Activated B cell treated with CpG ODN at 0.5 μM for 24 hours (primary cell): ENCODE measurements around the gene GPR176. TPM values are rescaled to one million over a fixed set of nuclear protein-coding genes. Genes with fewer than 3 reads are reported as not detected.
A peak's percentile ranks its signal among the peaks of the same experiment; 100 is the strongest.

Experiments
- ATAC-seq: fragments of 200-7000 bp; cut with Tn5 transposase; one replicate; pipeline ENCODE4 v1.10.0; 2021; ENCODE audit warnings: low read depth, mild to moderate bottlenecking, moderate library complexity
- CTCF ChIA-PET: fragments of 350-600 bp; sonication (Branson Sonifier 250); formaldehyde crosslinking; loops from one replicate; lab custom pipeline; 2021; ENCODE audit warnings: antibody characterized with exemption; lab: Charles Lee
- POLR2A ChIA-PET: fragments of 350-600 bp; sonication (Branson Sonifier 250); formaldehyde crosslinking; loops from one replicate; lab custom pipeline; 2021; ENCODE audit warnings: antibody characterized with exemption; lab: Charles Lee
- DNase-seq: peaks from one replicate; pipeline ENCODE4 v3.0.0; 2022
- H3K27ac Mint-ChIP-seq: one replicate; pipeline ENCODE4 v1.8.0; 2020; ENCODE audit warnings: mixed read lengths
- H3K27me3 Mint-ChIP-seq: one replicate; pipeline ENCODE4 v1.8.0; 2021; ENCODE audit warnings: mixed read lengths
- H3K36me3 Mint-ChIP-seq: one replicate; pipeline ENCODE4 v1.8.0; 2021; ENCODE audit warnings: low read depth, mixed read lengths
- H3K4me1 Mint-ChIP-seq: one replicate; pipeline ENCODE4 v1.8.0; 2021; ENCODE audit warnings: mixed read lengths
- H3K4me3 Mint-ChIP-seq: one replicate; pipeline ENCODE4 v1.8.0; 2020; ENCODE audit warnings: mild to moderate bottlenecking, mixed read lengths
- H3K9me3 Mint-ChIP-seq: one replicate; pipeline ENCODE4 v1.8.0; 2020; ENCODE audit warnings: mixed read lengths
- intact Hi-C: fragments of 100-400 bp; cut with micrococcal nuclease; formaldehyde crosslinking; loops from one replicate; pipeline ENCODE4 v1.15.1; 2024
- total RNA-seq: library from RNA; stranded (reverse); gene quantifications from 2 replicates; pipeline ENCODE4 v1.2.3, GENCODE V29; 2022
- TF ChIP-seq, protein P1 (sequence below): fragments of 200-600 bp; IDR thresholded peaks from one replicate; pipeline ENCODE4 v1.8.0; 2022; ENCODE audit warnings: antibody characterized with exemption, mild to moderate bottlenecking

The GPR176 gene
- total RNA-seq, 1 donor from 2014 or later, result not detected

DNA sequence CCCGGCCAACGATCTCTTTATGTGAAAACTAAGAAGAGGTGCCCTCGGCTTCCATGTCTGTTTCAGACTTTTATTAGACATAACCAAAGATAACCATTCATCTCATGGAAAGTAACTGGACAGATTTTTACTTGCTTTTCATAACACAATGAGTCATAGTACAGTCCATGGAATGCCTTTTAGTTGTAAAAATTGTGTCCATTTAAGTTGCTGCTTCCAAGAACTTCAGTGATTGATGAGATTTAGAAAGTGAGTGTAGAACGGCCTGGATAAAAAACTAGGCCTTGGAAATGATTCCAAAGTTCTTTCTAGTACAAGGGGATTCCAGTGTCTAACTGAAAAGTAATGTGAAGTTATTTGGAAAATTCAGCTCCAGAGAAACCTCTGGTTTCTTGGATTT is 24.7 kb upstream of the GPR176 start:
- CTCF ChIA-PET, result no interaction called here
- Mint-ChIP-seq H3K36me3 (peaks cover 55% of the 10 kb centered on the region), H3K27me3 (no peaks in the 10 kb centered on the region), H3K9me3 (no peaks in the 10 kb centered on the region), H3K4me3 (no peak overlapping the region), H3K4me1 (peaks cover 5% of the 10 kb centered on the region), H3K27ac (no peak overlapping the region)
- ATAC-seq (no peak), DNase-seq (no peak)
- POLR2A ChIA-PET, result no interaction called here
- intact Hi-C loops, result no loop called here
- TF ChIP-seq, protein P1, sequence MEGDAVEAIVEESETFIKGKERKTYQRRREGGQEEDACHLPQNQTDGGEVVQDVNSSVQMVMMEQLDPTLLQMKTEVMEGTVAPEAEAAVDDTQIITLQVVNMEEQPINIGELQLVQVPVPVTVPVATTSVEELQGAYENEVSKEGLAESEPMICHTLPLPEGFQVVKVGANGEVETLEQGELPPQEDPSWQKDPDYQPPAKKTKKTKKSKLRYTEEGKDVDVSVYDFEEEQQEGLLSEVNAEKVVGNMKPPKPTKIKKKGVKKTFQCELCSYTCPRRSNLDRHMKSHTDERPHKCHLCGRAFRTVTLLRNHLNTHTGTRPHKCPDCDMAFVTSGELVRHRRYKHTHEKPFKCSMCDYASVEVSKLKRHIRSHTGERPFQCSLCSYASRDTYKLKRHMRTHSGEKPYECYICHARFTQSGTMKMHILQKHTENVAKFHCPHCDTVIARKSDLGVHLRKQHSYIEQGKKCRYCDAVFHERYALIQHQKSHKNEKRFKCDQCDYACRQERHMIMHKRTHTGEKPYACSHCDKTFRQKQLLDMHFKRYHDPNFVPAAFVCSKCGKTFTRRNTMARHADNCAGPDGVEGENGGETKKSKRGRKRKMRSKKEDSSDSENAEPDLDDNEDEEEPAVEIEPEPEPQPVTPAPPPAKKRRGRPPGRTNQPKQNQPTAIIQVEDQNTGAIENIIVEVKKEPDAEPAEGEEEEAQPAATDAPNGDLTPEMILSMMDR, result no peak

DNA sequence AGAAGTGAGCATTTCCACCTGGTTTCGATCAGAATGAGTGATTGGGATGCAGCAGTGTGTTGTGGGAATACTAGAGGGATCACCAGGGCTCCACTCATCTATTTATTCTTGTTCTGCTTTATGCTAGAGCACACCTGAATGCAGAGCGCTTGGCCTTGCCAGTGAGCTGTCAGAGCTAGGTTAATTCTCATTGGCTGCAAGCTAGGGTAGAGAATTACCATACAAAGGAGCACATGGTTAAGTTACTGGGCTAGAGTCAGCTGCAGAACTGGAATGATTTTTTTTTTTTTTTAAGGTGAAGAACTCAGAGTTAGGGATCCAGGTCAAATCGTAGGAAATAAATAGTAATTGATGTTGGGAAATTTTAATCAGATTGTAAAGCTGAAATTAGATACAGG is 22.7 kb upstream of the GPR176 start:
- DNase-seq, result no peak
- POLR2A ChIA-PET, result no interaction called here
- CTCF ChIA-PET, result no interaction called here
- peaks cover 52% of the 10 kb centered on the region for H3K36me3 Mint-ChIP-seq
- ATAC-seq, result no peak
- H3K27me3 Mint-ChIP-seq, result no peaks in the 10 kb centered on the region
- intact Hi-C loops, result no loop called here
- H3K4me3 Mint-ChIP-seq, result no peak overlapping the region
- TF ChIP-seq, protein P1, result no peak
- H3K4me1 Mint-ChIP-seq, result peaks cover 17% of the 10 kb centered on the region
- no peak overlapping the region for H3K27ac Mint-ChIP-seq
- no peaks in the 10 kb centered on the region for H3K9me3 Mint-ChIP-seq

DNA sequence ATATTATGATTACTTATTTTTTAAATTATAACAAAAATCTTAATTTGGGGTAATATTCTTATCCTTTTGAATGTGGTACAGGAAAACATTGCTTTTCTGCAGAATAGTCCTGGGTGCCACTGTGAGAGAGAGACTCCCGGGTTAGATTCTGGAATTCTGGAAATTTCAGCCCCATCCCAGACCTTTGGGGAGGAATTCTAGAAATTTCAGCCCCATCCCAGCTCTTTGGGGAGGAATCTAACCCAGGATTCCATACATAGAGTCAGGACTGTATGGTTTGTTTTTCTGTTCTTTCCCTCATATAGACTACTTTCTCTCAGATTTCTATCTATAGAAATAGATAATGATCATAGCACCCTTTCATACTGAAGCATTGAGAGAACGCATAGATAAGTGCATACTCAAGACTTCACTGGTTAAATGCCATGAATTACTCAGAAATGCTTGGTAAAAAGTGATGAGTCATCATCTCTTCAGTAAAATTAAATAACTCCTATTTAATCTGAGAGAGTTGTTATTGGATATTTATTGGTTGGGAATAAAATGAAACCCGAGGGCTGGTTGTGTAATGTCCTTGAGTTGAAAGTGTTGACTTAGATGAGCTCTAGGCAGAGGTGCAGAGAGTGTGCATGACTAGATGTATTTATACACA is 22.2 kb upstream of the GPR176 start:
- Mint-ChIP-seq H3K27me3 (no peaks in the 10 kb centered on the region), H3K4me3 (no peak overlapping the region), H3K4me1 (peaks cover 17% of the 10 kb centered on the region), H3K27ac (no peak overlapping the region), H3K36me3 (peaks cover 49% of the 10 kb centered on the region), H3K9me3 (no peaks in the 10 kb centered on the region)
- intact Hi-C loops, result no loop called here
- POLR2A ChIA-PET, result no interaction called here
- CTCF ChIA-PET, result no interaction called here
- TF ChIP-seq, protein P1, result no peak
- DNase-seq, result no peak
- no peak for ATAC-seq

DNA sequence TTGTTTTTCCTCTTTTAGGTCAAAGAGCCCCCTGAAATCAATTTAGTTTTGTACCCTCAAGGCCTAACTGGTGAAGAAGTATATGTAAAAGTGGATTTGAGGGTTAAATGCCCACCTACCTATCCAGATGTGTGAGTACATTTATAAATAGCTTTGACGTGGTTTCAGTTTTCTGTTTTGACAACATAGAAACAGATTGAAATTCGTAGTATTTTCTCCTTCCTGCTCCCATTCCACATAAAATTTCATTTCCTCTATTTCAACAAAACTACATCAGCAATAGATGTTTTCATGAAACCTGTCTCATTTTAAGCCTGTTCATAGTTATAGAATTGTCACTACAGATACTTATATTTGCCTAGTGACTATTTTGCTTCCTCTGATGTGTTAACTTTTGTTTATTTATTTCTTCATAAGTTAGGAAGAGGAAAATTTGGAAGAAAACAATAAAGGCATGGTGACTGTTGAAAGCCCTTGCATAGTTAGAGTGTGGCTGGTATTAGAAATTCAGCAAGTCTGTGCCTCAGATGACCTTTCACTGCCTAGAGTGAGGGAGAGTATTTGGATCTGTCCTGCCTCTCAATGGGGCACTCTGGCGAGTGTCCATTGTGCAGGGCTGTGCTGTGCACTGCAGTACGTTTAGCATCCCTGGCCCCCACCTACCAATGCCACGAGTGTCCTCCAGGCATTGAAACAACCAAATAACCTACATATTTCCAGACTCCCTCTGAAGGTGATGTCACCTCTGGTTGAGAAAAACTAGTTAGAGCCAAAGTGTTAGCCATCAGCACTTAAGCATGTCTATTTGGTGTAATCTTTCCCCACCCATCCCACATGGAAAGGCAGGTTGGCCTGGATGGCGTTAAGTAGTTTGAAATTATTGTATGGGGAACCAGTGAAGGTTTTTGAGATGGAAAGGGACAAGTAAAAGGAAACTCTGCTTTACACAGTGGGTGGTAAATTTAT is 19.7 kb upstream of the GPR176 start:
- TF ChIP-seq, protein P1, result no peak
- peaks cover 34% of the 10 kb centered on the region for H3K36me3 Mint-ChIP-seq
- DNase-seq (no peak), ATAC-seq (no peak)
- no peaks in the 10 kb centered on the region for H3K9me3 Mint-ChIP-seq
- peaks cover 30% of the 10 kb centered on the region for H3K4me1 Mint-ChIP-seq
- H3K4me3 Mint-ChIP-seq, result no peak overlapping the region
- intact Hi-C loops, result no loop called here
- no peaks in the 10 kb centered on the region for H3K27me3 Mint-ChIP-seq
- H3K27ac Mint-ChIP-seq, result peak overlapping the region; percentile 32
- CTCF ChIA-PET, result no interaction called here
- POLR2A ChIA-PET, result no interaction called here

DNA sequence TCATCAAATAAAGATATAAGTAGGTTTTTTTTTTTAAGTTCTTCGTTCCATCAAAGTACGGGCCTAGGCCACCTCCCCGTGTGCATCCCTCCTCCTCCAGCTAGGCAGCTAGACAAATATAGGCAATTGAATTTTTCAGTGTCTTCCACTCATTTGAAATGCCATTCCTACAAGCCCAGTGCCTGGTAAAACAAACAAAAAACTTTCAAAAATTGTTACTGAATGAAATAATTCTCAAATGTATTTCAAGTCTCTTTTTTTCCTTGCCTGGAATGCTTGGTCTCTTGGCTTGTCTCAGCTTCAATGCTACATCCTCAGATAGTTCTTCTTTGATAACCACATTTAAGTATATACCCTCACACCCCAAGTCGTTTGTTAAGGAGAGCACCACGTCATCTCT is 17.6 kb upstream of the GPR176 start:
- ATAC-seq, result no peak
- no peak overlapping the region for H3K4me3 Mint-ChIP-seq
- H3K27ac Mint-ChIP-seq, result no peak overlapping the region
- peaks cover 36% of the 10 kb centered on the region for H3K4me1 Mint-ChIP-seq
- TF ChIP-seq, protein P1, result no peak
- intact Hi-C loops, result no loop called here
- peaks cover 22% of the 10 kb centered on the region for H3K36me3 Mint-ChIP-seq
- POLR2A ChIA-PET, result no interaction called here
- H3K27me3 Mint-ChIP-seq, result no peaks in the 10 kb centered on the region
- DNase-seq, result no peak
- H3K9me3 Mint-ChIP-seq, result no peaks in the 10 kb centered on the region
- CTCF ChIA-PET, result no interaction called here
